ENCODE results near the gene SYT13.

GRCh38 chr11:45279645-45280044, 6.5 kb downstream of the SYT13 start:
- TF ChIP-seq POLR2A (IDR thresholded peaks at IDR 0.05) (no peak), POLR2AphosphoS5 (IDR thresholded peaks at IDR 0.05) (no peak), EP300 (IDR thresholded peaks at IDR 0.05) (no peak)
- TF ChIP-seq, protein P1, sequence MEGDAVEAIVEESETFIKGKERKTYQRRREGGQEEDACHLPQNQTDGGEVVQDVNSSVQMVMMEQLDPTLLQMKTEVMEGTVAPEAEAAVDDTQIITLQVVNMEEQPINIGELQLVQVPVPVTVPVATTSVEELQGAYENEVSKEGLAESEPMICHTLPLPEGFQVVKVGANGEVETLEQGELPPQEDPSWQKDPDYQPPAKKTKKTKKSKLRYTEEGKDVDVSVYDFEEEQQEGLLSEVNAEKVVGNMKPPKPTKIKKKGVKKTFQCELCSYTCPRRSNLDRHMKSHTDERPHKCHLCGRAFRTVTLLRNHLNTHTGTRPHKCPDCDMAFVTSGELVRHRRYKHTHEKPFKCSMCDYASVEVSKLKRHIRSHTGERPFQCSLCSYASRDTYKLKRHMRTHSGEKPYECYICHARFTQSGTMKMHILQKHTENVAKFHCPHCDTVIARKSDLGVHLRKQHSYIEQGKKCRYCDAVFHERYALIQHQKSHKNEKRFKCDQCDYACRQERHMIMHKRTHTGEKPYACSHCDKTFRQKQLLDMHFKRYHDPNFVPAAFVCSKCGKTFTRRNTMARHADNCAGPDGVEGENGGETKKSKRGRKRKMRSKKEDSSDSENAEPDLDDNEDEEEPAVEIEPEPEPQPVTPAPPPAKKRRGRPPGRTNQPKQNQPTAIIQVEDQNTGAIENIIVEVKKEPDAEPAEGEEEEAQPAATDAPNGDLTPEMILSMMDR (IDR thresholded peaks at IDR 0.05) = no peak
